OCI-LY7 (cell line): ENCODE results near the gene EPHB4. TPM values are rescaled to one million over a fixed set of nuclear protein-coding genes. Genes with fewer than 3 reads are reported as not detected.

Experiments
- BruUV-seq: library from RNA; stranded (reverse); fragments of 400-500 nt; replicated peaks from 2 replicates; lab custom pipeline; 2021; lab: Mats Ljungman, UMichigan
- CTCF ChIA-PET: fragments of 300-600 bp; sonication (Branson Sonifier 250); formaldehyde crosslinking; loops from one replicate; lab custom pipeline; 2022; ENCODE audit warnings: antibody characterized with exemption; ENCODE audit not compliant: unreplicated experiment; lab: Charles Lee
- POLR2A ChIA-PET: fragments of 300-600 bp; sonication (Branson Sonifier 250); formaldehyde crosslinking; loops from one replicate; lab custom pipeline; 2022; ENCODE audit warnings: antibody characterized with exemption; lab: Charles Lee
- DNase-seq: peaks from one replicate; pipeline ENCODE4 v3.0.0-alpha.2; 2015; ENCODE audit warnings: low spot score
- H2AFZ ChIP-seq: fragments of 200-600 bp; sonication (generic), shearing (Covaris generic); 2 replicates; pipeline ENCODE4 v1.6.1; 2014; ENCODE audit warnings: mild to moderate bottlenecking, antibody characterized with exemption, low read length, moderate library complexity
- H3K27ac ChIP-seq: fragments of 200-600 bp; sonication (generic); 2 replicates; pipeline ENCODE4 v1.5.1; 2014; ENCODE audit warnings: mixed run types, low read depth, mild to moderate bottlenecking, moderate library complexity, low read length, inconsistent platforms; ENCODE audit not compliant: poor library complexity, severe bottlenecking
- H3K36me3 ChIP-seq: fragments of 200-600 bp; sonication (generic); 2 replicates; pipeline ENCODE4 v1.6.1; 2014; ENCODE audit warnings: mild to moderate bottlenecking, antibody characterized with exemption, low read length, moderate library complexity, mixed read lengths; ENCODE audit not compliant: insufficient read depth
- H3K4me1 ChIP-seq: fragments of 200-600 bp; sonication (generic); 2 replicates; pipeline ENCODE4 v1.5.1; 2014; ENCODE audit warnings: mild to moderate bottlenecking, low read length; ENCODE audit not compliant: insufficient read depth, poor library complexity, severe bottlenecking
- H3K4me2 ChIP-seq: fragments of 200-600 bp; sonication (generic); 2 replicates; pipeline ENCODE4 v1.6.1; 2014; ENCODE audit warnings: mild to moderate bottlenecking, low read length
- H3K4me3 ChIP-seq: fragments of 200-600 bp; sonication (generic); 2 replicates; pipeline ENCODE4 v1.5.1; 2014; ENCODE audit warnings: mild to moderate bottlenecking, low read depth, low read length; ENCODE audit not compliant: poor library complexity, severe bottlenecking
- H3K79me2 ChIP-seq: fragments of 200-600 bp; sonication (generic); 2 replicates; pipeline ENCODE4 v1.6.1; 2016; ENCODE audit warnings: low read depth, mild to moderate bottlenecking, low read length, moderate library complexity, mixed read lengths; ENCODE audit not compliant: insufficient read depth
- H3K9me2 ChIP-seq: fragments of 200-600 bp; sonication (generic); 2 replicates; pipeline ENCODE4 v1.6.1; 2016; ENCODE audit warnings: mild to moderate bottlenecking, low read length, mixed read lengths; ENCODE audit not compliant: insufficient read depth
- H3K9me3 ChIP-seq: fragments of 200-600 bp; sonication (generic); 2 replicates; pipeline ENCODE4 v1.6.1; 2014; ENCODE audit warnings: mild to moderate bottlenecking, mixed run types, low read length, mixed read lengths
- H4K20me1 ChIP-seq: fragments of 200-600 bp; sonication (generic); 2 replicates; pipeline ENCODE4 v1.6.1; 2014; ENCODE audit warnings: mild to moderate bottlenecking, antibody characterized with exemption, low read length, moderate library complexity, mixed read lengths; ENCODE audit not compliant: insufficient read depth
- EZH2phosphoT487 ChIP-seq: fragments of 200-600 bp; sonication (generic); IDR thresholded peaks from 2 replicates; pipeline ENCODE4 v1.6.1; 2018; ENCODE audit warnings: low read depth, borderline replicate concordance, mild to moderate bottlenecking, mixed run types, antibody characterized with exemption, low read length, moderate library complexity, mixed read lengths
- intact Hi-C: fragments of 100-400 bp; cut with micrococcal nuclease; formaldehyde crosslinking; loops from one replicate; pipeline ENCODE4 v1.10.0; 2022; ENCODE audit not compliant: unreplicated experiment
- total RNA-seq, 2 experiments: library from RNA; depleted of rRNA in 1 of 2; stranded (reverse); fragments of >200 nt in 1 of 2; shearing (Covaris generic) in 1 of 2; gene quantifications; 2 replicates each; pipeline ENCODE4 v1.2.3, GENCODE V29; 2014 to 2022
- TF ChIP-seq, protein P1 (sequence below): fragments of 200-600 bp; sonication (generic); conservative IDR thresholded peaks from 2 replicates; pipeline ENCODE4 v1.5.1; 2014; ENCODE audit warnings: mild to moderate bottlenecking, antibody characterized with exemption, low read length, moderate library complexity, mixed read lengths

Gene EPHB4
- total RNA-seq, 2 experiments from 2014 or later: 4.2 to 7.3 TPM

DNA sequence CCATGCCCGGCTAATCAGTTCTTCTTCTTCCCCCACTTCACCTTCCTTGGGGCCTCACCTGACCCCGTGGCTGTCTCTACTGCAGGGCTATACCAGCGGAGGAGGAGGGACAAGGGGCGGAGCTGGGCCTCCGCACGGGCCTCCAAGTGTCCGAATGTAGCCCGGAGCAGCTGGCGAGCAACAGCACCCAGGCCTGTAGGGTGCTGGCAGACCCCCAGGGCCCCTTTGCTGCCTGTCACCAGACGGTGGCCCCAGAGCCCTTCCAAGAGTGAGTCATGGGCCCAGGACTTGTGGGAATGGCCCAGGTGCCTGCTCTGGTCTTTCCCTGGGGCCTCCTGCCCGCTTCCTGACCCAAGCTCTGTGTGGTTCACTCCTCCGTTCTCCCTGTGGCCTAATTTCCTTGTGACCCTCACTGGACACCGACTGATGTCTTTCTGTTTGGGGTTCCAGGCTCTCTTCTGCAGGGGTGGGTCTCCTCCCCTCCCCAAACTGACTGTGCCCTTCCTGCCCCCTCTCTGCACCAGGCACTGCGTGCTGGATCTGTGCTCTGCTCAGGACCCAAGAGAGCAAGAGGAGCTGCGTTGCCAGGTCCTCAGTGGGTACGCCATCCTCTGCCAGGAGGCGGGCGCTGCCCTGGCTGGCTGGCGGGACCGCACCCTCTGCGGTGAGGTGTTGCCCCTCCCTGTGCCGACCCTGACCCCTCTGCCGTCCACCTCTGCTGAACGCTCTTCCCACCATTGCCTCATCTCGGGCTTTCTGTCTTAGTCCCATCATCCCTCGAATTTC lies 35.2 kb downstream of the EPHB4 start:
- ChIA-PET CTCF (no interaction called here), POLR2A (no interaction called here)
- intact Hi-C loops: no loop called here
- no peaks in the 10 kb centered on the region for H3K9me2 ChIP-seq
- DNase-seq: no peak
- H3K9me3 ChIP-seq: no peaks in the 10 kb centered on the region
- no peaks in the 10 kb centered on the region for H4K20me1 ChIP-seq
- no peaks in the 10 kb centered on the region for H3K79me2 ChIP-seq
- no peaks in the 10 kb centered on the region for H3K36me3 ChIP-seq
- no peak overlapping the region for H3K27ac ChIP-seq
- no peak for TF ChIP-seq EZH2phosphoT487
- TF ChIP-seq, protein P1, sequence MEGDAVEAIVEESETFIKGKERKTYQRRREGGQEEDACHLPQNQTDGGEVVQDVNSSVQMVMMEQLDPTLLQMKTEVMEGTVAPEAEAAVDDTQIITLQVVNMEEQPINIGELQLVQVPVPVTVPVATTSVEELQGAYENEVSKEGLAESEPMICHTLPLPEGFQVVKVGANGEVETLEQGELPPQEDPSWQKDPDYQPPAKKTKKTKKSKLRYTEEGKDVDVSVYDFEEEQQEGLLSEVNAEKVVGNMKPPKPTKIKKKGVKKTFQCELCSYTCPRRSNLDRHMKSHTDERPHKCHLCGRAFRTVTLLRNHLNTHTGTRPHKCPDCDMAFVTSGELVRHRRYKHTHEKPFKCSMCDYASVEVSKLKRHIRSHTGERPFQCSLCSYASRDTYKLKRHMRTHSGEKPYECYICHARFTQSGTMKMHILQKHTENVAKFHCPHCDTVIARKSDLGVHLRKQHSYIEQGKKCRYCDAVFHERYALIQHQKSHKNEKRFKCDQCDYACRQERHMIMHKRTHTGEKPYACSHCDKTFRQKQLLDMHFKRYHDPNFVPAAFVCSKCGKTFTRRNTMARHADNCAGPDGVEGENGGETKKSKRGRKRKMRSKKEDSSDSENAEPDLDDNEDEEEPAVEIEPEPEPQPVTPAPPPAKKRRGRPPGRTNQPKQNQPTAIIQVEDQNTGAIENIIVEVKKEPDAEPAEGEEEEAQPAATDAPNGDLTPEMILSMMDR: no peak
- H2AFZ ChIP-seq: no peak overlapping the region
- H3K4me1 ChIP-seq: no peaks in the 10 kb centered on the region
- no TSS peak for BruUV-seq
- H3K4me2 ChIP-seq: no peak overlapping the region
- H3K4me3 ChIP-seq: no peak overlapping the region

DNA sequence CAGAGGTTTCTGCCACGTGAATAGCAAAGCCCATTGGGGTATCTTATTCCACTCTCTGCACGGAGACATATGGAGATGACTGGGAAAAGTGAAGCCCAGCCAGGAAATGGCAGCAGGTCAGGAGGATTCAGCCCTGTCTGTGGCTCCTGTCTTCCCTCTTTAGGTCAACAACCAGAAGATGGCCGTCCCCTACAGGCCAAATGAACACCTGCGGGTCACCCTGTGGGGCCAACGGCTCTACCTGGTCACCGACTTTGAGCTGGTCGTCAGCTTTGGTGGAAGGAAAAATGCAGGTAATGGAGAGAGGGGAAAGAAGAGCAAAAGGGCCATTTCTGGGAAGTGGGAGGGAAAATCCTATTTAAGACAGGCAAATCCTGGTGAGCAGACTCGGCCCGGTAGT lies 38.3 kb downstream of the EPHB4 start:
- no peaks in the 10 kb centered on the region for H3K9me3 ChIP-seq
- H3K9me2 ChIP-seq: no peaks in the 10 kb centered on the region
- H3K4me2 ChIP-seq: no peak overlapping the region
- H3K4me1 ChIP-seq: no peaks in the 10 kb centered on the region
- H3K27ac ChIP-seq: no peak overlapping the region
- H3K4me3 ChIP-seq: no peak overlapping the region
- no peak for DNase-seq
- no peak overlapping the region for H2AFZ ChIP-seq
- intact Hi-C loops: no loop called here
- H3K36me3 ChIP-seq: no peaks in the 10 kb centered on the region
- ChIA-PET CTCF (no interaction called here), POLR2A (no interaction called here)
- no peaks in the 10 kb centered on the region for H4K20me1 ChIP-seq
- no peaks in the 10 kb centered on the region for H3K79me2 ChIP-seq
- TF ChIP-seq, protein P1: no peak
- no peak for TF ChIP-seq EZH2phosphoT487
- no TSS peak for BruUV-seq

DNA sequence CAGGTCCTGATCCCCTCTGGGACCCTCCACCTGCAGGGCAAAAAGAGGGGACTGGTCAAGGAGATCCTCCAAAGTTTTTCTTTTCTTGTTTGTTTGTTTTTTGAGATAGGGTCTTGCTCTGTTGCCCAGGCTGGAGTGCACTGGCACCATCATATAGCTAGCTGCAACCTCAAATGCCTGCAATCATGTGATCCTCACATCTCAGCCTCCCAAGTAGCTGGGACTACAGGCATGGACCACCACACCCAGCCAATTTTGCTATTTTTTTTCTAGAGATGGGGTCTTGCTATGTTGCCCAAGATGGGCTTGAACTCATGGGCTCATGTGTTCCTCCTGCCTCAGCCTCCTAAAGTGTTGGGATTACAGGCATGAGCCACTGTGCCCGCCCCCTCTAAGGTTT lies 41.0 kb downstream of the EPHB4 start:
- Histone ChIP-seq H3K9me2 (no peaks in the 10 kb centered on the region), H2AFZ (no peak overlapping the region), H3K4me3 (no peak overlapping the region), H3K79me2 (no peaks in the 10 kb centered on the region), H3K4me1 (no peaks in the 10 kb centered on the region), H4K20me1 (no peaks in the 10 kb centered on the region), H3K27ac (no peak overlapping the region), H3K36me3 (no peaks in the 10 kb centered on the region), H3K9me3 (no peaks in the 10 kb centered on the region), H3K4me2 (no peak overlapping the region)
- no peak for TF ChIP-seq EZH2phosphoT487
- TF ChIP-seq, protein P1: no peak
- DNase-seq: no peak
- CTCF ChIA-PET: no interaction called here
- intact Hi-C loops: no loop called here
- POLR2A ChIA-PET: no interaction called here
- BruUV-seq: no TSS peak
